ENCODE measurements around the gene ZNF581.

DNA sequence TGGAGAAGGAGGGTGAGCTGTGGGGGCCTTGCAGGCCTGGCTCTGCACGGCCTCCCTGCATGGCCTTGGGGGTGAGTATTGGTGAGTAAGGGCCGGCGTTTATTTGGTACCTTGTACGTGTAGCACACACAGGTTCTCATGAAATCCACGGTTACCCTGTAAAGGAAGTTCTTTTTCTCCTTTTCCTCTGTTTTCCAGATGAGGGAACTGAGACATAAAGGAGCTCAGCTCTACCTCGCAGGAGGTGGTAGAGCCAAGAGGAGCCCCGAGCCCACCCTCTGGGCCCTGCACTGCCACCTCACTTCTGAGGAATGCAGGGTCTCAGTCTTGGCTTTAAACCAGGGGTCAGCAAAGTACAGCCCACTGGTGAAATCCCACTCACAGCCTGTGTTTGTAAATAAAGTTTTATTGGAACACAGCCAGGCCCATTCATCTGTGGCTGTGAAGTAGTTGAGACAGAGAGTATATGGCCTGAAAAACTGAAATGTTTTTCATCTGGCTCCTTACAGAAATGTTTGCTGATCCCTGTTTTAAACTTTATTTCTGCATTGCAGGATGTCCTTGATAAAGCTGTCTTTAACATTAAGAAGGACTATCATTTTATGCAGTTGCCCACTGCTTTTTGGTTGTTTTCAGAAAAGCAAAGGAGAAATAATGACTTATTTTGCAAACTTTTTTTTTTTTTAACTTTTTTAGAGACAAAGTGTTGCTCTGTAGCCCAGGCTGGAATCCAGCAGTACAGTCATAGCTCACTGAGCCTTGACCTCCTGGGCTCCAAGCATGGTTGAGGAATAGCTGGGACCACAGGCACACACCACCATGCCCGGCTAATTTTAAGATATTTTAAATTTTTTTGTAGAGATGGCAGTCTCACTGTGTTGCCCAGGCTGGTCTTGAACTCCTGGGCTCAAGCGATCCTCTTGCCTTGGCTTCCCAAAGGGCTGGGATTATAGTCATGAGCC, 38.0 kb downstream of the ZNF581 start:
- no peak for TF ChIP-seq CTCF (IDR thresholded peaks at IDR 0.05; ENCODE audit: insufficient read depth, low read length)
- no peak for TF ChIP-seq POLR2AphosphoS5 (IDR thresholded peaks at IDR 0.05; ENCODE audit: low read depth)
- TF ChIP-seq, protein P1, sequence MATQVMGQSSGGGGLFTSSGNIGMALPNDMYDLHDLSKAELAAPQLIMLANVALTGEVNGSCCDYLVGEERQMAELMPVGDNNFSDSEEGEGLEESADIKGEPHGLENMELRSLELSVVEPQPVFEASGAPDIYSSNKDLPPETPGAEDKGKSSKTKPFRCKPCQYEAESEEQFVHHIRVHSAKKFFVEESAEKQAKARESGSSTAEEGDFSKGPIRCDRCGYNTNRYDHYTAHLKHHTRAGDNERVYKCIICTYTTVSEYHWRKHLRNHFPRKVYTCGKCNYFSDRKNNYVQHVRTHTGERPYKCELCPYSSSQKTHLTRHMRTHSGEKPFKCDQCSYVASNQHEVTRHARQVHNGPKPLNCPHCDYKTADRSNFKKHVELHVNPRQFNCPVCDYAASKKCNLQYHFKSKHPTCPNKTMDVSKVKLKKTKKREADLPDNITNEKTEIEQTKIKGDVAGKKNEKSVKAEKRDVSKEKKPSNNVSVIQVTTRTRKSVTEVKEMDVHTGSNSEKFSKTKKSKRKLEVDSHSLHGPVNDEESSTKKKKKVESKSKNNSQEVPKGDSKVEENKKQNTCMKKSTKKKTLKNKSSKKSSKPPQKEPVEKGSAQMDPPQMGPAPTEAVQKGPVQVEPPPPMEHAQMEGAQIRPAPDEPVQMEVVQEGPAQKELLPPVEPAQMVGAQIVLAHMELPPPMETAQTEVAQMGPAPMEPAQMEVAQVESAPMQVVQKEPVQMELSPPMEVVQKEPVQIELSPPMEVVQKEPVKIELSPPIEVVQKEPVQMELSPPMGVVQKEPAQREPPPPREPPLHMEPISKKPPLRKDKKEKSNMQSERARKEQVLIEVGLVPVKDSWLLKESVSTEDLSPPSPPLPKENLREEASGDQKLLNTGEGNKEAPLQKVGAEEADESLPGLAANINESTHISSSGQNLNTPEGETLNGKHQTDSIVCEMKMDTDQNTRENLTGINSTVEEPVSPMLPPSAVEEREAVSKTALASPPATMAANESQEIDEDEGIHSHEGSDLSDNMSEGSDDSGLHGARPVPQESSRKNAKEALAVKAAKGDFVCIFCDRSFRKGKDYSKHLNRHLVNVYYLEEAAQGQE (IDR thresholded peaks at IDR 0.05; ENCODE audit: insufficient replicate concordance, low read depth) = no peak
- no peak for TF ChIP-seq GABPA (IDR thresholded peaks at IDR 0.05; ENCODE audit: low read depth)
- no peak for TF ChIP-seq SPI1 (IDR thresholded peaks at IDR 0.05; ENCODE audit: borderline replicate concordance, low read depth)
